ENCODE measurements around the gene KCTD18.

The KCTD18 gene

DNA sequence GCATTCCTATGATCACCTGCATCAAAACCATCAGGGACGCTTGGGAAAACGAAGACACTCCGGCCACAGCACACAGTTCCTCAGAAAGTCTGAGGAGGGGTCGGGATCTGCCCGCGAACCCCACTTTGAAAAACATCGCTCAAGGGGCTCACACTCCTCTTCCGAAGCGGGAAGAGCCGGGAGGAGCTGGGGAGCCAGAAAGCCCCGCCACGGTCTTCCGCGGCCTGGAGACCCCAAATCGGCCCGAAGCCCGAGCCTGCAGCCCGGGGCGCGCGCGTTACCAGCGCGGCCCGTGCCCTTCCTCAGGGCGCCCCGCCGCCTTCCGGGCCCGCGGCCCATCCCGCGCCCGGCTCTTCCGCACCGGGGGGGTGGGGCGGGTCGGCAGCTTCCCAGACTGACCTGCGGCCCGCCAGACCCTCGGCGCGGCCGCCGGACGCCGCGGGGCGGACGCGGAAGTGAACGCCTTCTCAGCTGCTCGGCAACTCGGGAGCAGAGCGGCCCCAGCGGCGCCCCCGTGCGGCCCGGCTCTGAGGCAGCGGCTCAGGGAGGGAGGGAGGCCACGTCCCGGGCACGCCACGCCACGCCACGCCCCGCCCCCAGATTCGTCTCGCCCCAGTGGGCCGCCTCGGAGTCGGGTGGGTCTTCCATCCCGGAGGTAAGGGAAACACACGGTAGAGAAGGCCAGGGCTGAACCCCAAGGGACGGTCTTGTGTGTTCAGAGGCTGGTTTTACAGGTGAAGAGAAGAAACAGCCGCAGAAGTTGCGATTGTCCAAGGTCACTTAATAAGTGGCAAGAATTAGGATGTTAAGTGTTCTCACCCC, at the start of gene KCTD18:
Gene KCTD18 (minus strand): TSS at position 457 of the 822 bp plus-strand sequence. CDS start 3,052 bp downstream, outside the sequence.
- DNase-seq, result peak; percentile 87

- DNase-seq, result no peak
Measured at GRCh38 chr2:200540793-200541192, 30.9 kb upstream of the KCTD18 start.

- no peak for DNase-seq
Measured at GRCh38 chr2:200538139-200538538, 28.3 kb upstream of the KCTD18 start.

- no peak for DNase-seq
Measured at GRCh38 chr2:200534572-200534971, 24.7 kb upstream of the KCTD18 start.

DNA sequence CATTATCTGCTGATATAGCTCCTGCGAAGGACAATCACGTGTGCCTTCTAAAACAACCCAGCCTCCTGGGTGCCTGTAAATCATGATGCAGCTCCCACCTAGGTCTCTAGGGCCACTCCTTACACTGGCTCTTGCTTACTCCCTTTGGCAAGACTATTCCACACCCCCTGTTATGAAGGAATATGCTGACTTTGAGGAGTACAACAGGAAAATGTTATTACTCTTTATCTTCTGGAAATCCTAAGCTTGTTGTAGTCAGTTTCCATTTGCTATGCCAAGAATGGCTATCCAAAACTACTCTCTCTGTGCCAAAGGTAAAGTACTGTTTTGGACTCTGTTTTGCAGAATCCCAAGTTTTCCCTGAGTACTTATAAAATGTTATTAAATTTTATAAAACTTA, 23.9 kb upstream of the KCTD18 start:
- DNase-seq, result no peak

DNA sequence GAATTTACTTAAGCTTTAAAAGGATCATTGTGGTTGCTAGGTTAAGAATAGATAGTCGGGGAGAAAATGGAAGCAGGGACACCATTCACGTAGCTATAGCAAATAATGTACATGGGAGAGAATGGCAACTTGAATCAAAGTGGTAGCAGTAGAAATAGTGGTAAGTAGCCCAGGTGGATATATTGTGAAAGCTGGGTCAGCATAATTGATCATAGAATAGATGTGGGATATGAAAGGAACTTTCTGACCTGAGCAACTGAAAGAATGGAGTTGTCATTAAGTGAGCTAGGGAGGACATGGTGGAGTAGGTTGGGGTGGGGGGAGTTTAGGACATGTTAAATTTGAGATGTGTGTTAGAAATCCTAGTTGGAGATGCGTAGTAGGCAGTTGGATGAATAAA, 18.4 kb upstream of the KCTD18 start:
- DNase-seq, result no peak

DNA sequence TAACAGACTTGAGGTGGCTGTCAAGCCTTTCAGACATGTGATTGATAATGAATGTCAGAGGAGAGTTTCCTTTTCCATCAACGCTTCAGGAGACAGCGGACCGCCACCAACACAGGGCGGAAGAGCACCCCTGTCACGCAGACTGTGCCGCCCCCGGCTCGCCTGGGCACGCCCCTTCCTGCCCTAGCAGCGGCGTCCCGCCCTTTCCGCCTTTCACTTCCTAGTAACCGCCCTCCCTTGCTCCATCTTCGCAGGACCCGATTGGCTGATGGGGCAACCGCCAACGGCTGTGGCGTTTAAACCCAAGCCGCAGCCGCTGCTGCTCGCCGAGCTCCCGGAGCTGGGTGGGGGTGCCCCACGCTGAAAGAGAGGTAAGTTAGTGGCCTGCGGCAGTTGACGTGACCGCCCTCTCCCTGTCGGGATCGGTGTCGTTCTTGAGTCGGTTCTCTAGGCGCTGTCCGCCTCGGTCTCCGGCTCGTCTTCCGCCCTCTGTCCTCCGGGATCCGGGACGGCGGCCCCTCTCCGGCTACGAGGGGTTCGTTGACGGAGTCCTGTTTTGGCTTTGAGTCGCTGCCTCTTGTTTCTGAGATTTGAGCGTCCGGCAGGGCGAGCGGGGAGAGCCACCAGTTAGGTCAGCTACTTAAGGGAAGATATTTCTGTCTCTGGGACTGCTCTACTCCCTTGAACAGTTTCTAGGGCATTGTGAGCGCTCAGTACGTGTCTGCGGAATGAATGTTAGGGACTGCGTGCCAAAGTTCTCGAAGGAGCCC, 16.2 kb upstream of the KCTD18 start, which contains the start of gene SGO2:
Gene SGO2 (plus strand): TSS at position 326 of the 770 bp plus-strand sequence. CDS start 6,769 bp downstream, outside the sequence.
- DNase-seq, result peak; percentile 93

DNA sequence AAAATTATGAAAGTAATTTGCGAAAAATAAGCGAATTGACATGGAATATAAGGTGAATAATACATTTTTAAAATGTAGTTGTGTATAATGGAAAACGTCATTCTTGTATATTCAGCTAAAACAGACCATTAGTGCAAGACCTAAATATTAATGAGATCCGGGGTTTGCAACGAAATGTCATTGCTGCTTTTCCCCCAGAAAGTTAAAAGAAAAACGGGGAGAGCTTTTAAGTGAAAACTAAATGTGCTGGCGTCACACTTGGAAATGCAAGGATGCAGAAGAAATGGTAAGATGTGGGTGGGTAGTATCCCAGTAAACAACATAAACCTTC, 15.6 kb upstream of the KCTD18 start:
- no peak for DNase-seq

DNA sequence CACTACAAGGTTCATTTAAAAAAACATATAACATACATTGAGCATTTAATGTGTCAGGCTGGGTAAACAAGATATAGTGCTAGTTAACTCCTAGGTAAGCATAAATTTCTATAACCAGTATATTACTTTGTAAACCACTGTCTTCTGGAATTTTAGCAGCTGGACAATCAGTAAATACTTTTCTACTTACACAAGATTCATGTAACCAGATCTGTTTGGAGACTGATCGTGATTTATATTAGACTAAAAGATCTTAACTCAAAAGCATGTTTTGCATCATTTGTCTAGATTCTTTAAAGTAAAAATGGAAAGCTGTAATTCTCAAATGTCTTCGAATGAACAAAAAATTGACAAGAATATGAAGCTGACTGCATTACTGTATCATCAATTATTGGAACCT, 15.2 kb upstream of the KCTD18 start:
- no peak for DNase-seq

DNA sequence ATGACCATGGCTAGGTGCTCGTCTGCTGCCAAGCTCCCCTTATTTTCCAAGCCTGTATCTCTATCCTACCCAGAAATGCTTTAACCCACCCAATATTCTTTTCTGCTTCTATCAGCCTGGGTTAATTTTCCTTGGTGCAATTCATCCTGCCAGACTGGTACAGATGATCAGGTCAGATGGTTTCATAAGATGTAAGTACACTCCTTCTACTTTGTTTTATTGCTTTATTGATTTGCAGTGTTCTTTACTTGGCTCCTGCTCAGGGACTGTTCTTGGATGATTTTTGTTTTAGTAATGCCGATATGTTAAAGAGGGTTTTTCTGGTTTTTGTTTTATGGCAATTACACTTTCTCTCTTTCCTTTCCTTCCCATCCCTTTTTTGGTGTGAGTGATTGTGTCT, 13.7 kb upstream of the KCTD18 start:
- DNase-seq, result no peak

- no peak for DNase-seq
Measured at GRCh38 chr2:200523158-200523557, 13.3 kb upstream of the KCTD18 start.

DNA sequence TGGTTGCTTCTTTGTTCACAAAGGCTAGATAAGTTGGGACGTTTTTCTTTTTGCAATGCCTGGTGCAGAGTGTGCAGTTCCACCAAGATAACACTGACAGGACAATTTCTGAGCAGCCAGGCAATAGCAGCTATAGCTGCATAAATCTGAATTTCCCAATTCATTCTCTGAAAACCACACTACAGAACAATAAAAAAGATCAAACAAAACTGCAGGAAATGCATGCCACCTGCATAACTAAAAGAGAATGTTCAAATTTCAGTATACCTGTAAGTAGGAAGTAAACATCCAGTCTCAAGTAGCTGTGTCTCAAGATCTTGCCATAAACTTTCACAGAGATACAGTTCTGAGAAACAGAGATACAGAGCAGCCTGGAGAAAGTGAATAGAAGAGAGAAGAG, 5.3 kb upstream of the KCTD18 start:
- DNase-seq, result no peak

- DNase-seq, result no peak
Measured at GRCh38 chr2:200509235-200509611, 645 bp downstream of the KCTD18 start.

GRCh38 chr2:200507179-200507578, 2.7 kb downstream of the KCTD18 start:
- DNase-seq, result no peak

DNA sequence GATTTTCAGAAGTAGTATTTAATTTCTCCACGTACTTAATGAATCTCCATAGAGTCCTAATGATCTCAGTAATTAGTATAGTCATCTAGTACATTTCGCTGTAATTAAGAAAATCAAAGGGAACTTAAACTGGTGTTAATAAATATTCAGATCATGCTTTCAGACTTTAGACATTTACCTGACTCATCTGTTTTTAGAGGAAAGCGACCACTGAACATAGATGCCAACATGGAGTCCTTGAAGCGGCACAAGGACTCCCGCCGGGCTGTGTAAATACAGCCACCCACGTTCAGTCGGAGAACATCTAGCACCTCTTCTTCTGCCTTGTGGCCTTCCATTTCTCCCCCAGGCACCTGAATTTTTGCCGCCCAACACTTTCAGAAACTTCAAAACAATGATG, 3.2 kb downstream of the KCTD18 start:
- DNase-seq, result no peak

GRCh38 chr2:200502196-200502595, 7.7 kb downstream of the KCTD18 start:
- no peak for DNase-seq

- no peak for DNase-seq
Measured at GRCh38 chr2:200498402-200499162, 11.3 kb downstream of the KCTD18 start.

- no peak for DNase-seq
Measured at GRCh38 chr2:200496696-200497095, 13.2 kb downstream of the KCTD18 start.

- DNase-seq, result no peak
Measured at GRCh38 chr2:200494048-200494447, 15.8 kb downstream of the KCTD18 start.

- no peak for DNase-seq
Measured at GRCh38 chr2:200492656-200493055, 17.2 kb downstream of the KCTD18 start.

GRCh38 chr2:200490001-200490400, 19.9 kb downstream of the KCTD18 start:
- DNase-seq, result no peak

GRCh38 chr2:200488169-200488568, 21.7 kb downstream of the KCTD18 start:
- DNase-seq, result no peak

DNA sequence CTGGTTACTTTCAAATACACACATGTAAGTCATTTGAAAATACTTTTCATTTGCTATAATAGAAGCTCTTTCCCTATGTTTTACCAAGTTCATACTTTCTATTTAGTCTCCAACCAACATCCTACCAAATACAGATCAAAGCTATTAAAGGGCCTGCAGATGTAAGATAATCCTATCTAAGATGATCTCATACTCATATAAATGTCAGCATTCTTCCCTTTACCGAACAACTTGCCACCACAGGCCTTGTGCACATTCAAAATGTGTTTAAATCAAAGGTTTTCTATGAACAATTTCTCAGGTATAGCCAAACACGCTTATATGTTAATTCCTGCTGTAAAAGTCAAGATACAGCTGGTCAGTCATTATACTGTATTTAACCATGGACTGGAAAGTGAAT, 23.3 kb downstream of the KCTD18 start:
- no peak for DNase-seq

DNA sequence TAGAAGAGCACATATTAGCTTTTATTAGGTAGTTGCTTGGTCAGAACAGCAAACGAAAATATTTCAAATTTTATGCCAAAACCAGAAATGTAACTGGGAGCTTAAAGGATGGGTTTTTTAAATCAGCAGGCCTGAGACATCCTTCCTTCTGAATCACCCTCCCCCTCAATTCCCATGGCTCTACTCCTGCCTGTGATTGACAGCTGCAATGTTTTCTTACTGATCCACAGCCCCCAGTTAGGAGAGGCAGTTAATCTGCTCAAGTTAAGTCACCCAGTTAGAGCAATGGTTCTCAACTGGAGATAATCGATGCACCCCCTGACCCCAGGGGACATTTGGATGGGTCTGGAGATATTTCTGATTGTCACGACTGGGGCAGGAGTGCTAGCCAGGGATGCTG, 24.9 kb downstream of the KCTD18 start:
- no peak for DNase-seq
